ENCODE data around the gene RIT2. TPM values are rescaled to one million over a fixed set of nuclear protein-coding genes. Genes with fewer than 3 reads are reported as not detected.

RIT2 gene
- 1.2 TPM for polyA plus RNA-seq (2013, experiment 1 of 2)
- polyA plus RNA-seq (2013, experiment 2 of 2): 0.63 TPM

- 89% methylated on average over 18 of the region's 18 CpGs for WGBS
- H3K36me3 ChIP-seq (ENCODE audit: insufficient read depth, low read length): no peaks in the 10 kb centered on the region
- H3K4me3 ChIP-seq (ENCODE audit: low read length): no peak within 1 kb of the TSS
- H3K4me1 ChIP-seq (ENCODE audit: insufficient read depth, low read length): peaks cover 5% of the 10 kb centered on the region; the same call in 1 of the 2 replicates
- H3K9me3 ChIP-seq (ENCODE audit: insufficient read depth, low read depth, low read length): no peaks in the 10 kb centered on the region
- no peaks in the 10 kb centered on the region for H3K27me3 ChIP-seq (ENCODE audit: insufficient read depth, low read length)
- H3K27ac ChIP-seq (ENCODE audit: low read depth, low read length): no peak within 1 kb of the TSS
- no peak within 1 kb of the TSS for H3K9ac ChIP-seq (ENCODE audit: low read depth, low read length)
These were observed at the start of gene RIT2 for GRCh38 chr18:43115076-43115921. RIT2 (minus strand) TSS chr18:43115685.

GRCh38 chr18:43161528-43161927 is 46.0 kb upstream of the RIT2 start:
- Histone ChIP-seq H3K4me1 (ENCODE audit: insufficient read depth, low read length) (peaks cover 5% of the 10 kb centered on the region; the same call in 1 of the 2 replicates), H3K36me3 (ENCODE audit: insufficient read depth, low read length) (no peaks in the 10 kb centered on the region), H3K27ac (ENCODE audit: low read depth, low read length) (no peak overlapping the region), H3K4me3 (ENCODE audit: low read length) (no peak overlapping the region), H3K9ac (ENCODE audit: low read depth, low read length) (no peak overlapping the region), H3K9me3 (ENCODE audit: insufficient read depth, low read depth, low read length) (peaks cover 43% of the 10 kb centered on the region), H3K27me3 (ENCODE audit: insufficient read depth, low read length) (no peaks in the 10 kb centered on the region)
- WGBS: 85% methylated on average over 1 of the region's 1 CpG

GRCh38 chr18:43160509-43160908 is 45.0 kb upstream of the RIT2 start:
- Histone ChIP-seq H3K9ac (ENCODE audit: low read depth, low read length) (no peak overlapping the region), H3K4me1 (ENCODE audit: insufficient read depth, low read length) (peaks cover 5% of the 10 kb centered on the region; the same call in 1 of the 2 replicates), H3K36me3 (ENCODE audit: insufficient read depth, low read length) (no peaks in the 10 kb centered on the region), H3K4me3 (ENCODE audit: low read length) (no peak overlapping the region), H3K27ac (ENCODE audit: low read depth, low read length) (no peak overlapping the region), H3K27me3 (ENCODE audit: insufficient read depth, low read length) (no peaks in the 10 kb centered on the region), H3K9me3 (ENCODE audit: insufficient read depth, low read depth, low read length) (peaks cover 33% of the 10 kb centered on the region)
- WGBS: 93% methylated on average over 1 of the region's 1 CpG

DNA sequence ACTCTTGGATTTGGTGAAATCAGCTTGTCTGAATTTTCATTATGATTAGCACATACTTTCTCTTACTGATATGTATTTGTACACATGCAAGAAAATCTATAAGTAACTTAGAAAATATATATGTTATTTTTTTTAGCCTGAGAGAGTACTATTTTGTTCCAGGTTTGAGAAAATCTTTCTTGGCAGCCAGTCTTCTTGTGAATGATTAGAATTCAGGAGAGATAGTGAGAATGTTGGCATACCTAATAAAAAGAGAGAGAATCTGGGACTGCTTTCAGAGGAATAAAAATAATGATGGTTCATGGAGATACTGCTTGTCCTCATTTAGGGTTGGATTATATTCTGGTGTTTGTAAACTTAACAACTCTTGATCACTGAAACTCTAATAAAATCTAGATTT is 44.4 kb upstream of the RIT2 start:
- peaks cover 27% of the 10 kb centered on the region for H3K9me3 ChIP-seq (ENCODE audit: insufficient read depth, low read depth, low read length)
- no peaks in the 10 kb centered on the region for H3K27me3 ChIP-seq (ENCODE audit: insufficient read depth, low read length)
- peaks cover 5% of the 10 kb centered on the region; the same call in 1 of the 2 replicates for H3K4me1 ChIP-seq (ENCODE audit: insufficient read depth, low read length)
- H3K4me3 ChIP-seq (ENCODE audit: low read length): no peak overlapping the region
- H3K9ac ChIP-seq (ENCODE audit: low read depth, low read length): no peak overlapping the region
- H3K27ac ChIP-seq (ENCODE audit: low read depth, low read length): no peak overlapping the region
- H3K36me3 ChIP-seq (ENCODE audit: insufficient read depth, low read length): no peaks in the 10 kb centered on the region

DNA sequence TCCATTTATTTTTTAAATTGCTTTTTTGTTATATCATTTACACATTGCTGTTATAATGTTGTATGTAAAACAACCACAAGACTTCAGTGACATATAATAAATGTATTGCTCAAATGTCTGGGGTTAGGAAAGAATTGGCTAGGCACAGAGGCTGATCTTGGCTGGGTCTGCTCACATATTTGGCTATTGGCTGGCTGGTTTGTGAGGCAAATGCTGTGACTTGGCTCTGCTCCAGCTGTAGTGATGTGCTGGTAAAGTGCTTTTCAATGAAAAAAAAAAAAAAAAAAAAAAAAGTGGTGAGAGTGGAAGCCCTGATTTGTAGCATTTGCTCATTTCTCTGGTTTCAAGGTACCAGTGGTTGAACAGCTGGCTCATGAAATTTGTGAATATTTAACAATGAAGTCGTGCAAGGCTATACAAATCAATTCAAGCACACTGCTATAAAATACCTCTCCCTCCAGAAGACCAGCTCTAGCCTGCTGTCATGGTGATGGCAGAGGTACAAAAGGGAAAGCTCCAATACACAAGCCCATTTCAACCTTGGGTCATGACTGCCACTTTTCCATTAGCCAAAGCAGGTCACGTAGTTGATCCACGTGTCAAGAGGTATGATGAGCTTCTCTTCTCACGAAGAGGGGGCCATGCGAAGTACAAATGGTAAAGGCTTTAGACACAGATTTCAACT is 43.7 kb upstream of the RIT2 start:
- H3K27me3 ChIP-seq (ENCODE audit: insufficient read depth, low read length): no peaks in the 10 kb centered on the region
- H3K4me1 ChIP-seq (ENCODE audit: insufficient read depth, low read length): peaks cover 5% of the 10 kb centered on the region; the same call in 1 of the 2 replicates
- no peak overlapping the region for H3K4me3 ChIP-seq (ENCODE audit: low read length)
- no peaks in the 10 kb centered on the region for H3K36me3 ChIP-seq (ENCODE audit: insufficient read depth, low read length)
- H3K9ac ChIP-seq (ENCODE audit: low read depth, low read length): no peak overlapping the region
- WGBS: 96% methylated on average over 4 of the region's 5 CpGs
- peaks cover 20% of the 10 kb centered on the region for H3K9me3 ChIP-seq (ENCODE audit: insufficient read depth, low read depth, low read length)
- H3K27ac ChIP-seq (ENCODE audit: low read depth, low read length): no peak overlapping the region

DNA sequence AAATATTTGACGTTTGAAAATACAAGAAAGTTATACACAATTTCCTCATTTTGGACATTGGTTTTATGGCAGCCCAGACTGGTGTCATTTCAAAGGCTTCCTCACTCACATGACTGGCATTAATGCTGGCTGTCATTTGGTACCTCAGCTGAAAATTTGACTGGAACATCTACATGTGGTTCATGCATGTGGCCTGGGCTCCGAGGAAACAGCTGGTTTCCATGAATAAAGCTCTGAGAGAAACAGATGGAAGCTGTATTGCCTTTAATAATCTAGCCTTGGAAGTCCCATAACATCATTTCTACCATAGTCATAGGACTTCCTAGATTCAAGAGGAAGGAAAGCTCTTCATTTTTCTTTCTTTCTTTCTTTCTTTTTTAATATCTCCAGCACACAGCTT is 42.9 kb upstream of the RIT2 start:
- Histone ChIP-seq H3K9me3 (ENCODE audit: insufficient read depth, low read depth, low read length) (peaks cover 12% of the 10 kb centered on the region), H3K27ac (ENCODE audit: low read depth, low read length) (no peak overlapping the region), H3K27me3 (ENCODE audit: insufficient read depth, low read length) (no peaks in the 10 kb centered on the region), H3K4me1 (ENCODE audit: insufficient read depth, low read length) (peaks cover 5% of the 10 kb centered on the region; the same call in 1 of the 2 replicates), H3K9ac (ENCODE audit: low read depth, low read length) (no peak overlapping the region), H3K36me3 (ENCODE audit: insufficient read depth, low read length) (no peaks in the 10 kb centered on the region), H3K4me3 (ENCODE audit: low read length) (no peak overlapping the region)
- 96% methylated on average over 2 of the region's 2 CpGs for WGBS

GRCh38 chr18:43155842-43156241 is 40.4 kb upstream of the RIT2 start:
- H3K27me3 ChIP-seq (ENCODE audit: insufficient read depth, low read length): no peaks in the 10 kb centered on the region
- no peak overlapping the region for H3K9ac ChIP-seq (ENCODE audit: low read depth, low read length)
- no peaks in the 10 kb centered on the region for H3K36me3 ChIP-seq (ENCODE audit: insufficient read depth, low read length)
- WGBS: 95% methylated on average over 3 of the region's 3 CpGs
- H3K4me3 ChIP-seq (ENCODE audit: low read length): no peak overlapping the region
- H3K27ac ChIP-seq (ENCODE audit: low read depth, low read length): no peak overlapping the region
- H3K9me3 ChIP-seq (ENCODE audit: insufficient read depth, low read depth, low read length): no peaks in the 10 kb centered on the region
- peaks cover 5% of the 10 kb centered on the region; the same call in 1 of the 2 replicates for H3K4me1 ChIP-seq (ENCODE audit: insufficient read depth, low read length)

- no peak overlapping the region for H3K9ac ChIP-seq (ENCODE audit: low read depth, low read length)
- no peaks in the 10 kb centered on the region for H3K27me3 ChIP-seq (ENCODE audit: insufficient read depth, low read length)
- no peaks in the 10 kb centered on the region for H3K4me1 ChIP-seq (ENCODE audit: insufficient read depth, low read length)
- WGBS: 91% methylated on average over 2 of the region's 2 CpGs
- H3K9me3 ChIP-seq (ENCODE audit: insufficient read depth, low read depth, low read length): no peaks in the 10 kb centered on the region
- H3K36me3 ChIP-seq (ENCODE audit: insufficient read depth, low read length): no peaks in the 10 kb centered on the region
- H3K4me3 ChIP-seq (ENCODE audit: low read length): no peak overlapping the region
- H3K27ac ChIP-seq (ENCODE audit: low read depth, low read length): no peak overlapping the region
These were observed 32.7 kb upstream of the RIT2 start for GRCh38 chr18:43148231-43148630.

DNA sequence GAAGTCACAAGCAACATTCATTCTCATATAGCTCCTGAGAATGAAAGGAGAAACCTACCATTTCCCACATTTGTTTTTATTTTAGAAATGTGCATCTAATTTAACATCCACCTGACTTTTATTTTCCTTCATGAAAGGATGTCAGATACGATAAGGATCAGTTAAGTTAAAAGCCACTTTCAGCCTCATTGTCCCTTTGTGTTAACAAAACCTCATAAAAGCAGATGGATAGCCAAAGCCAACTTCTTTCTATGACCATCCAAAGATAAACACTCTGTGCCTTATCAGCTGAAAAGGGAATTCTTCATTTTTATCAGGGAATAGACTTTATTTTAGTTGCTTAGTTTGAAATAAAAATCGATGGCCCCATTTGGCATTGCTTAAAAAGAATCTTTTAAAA is 25.7 kb upstream of the RIT2 start:
- Histone ChIP-seq H3K9me3 (ENCODE audit: insufficient read depth, low read depth, low read length) (no peaks in the 10 kb centered on the region), H3K27me3 (ENCODE audit: insufficient read depth, low read length) (no peaks in the 10 kb centered on the region), H3K4me3 (ENCODE audit: low read length) (no peak overlapping the region), H3K9ac (ENCODE audit: low read depth, low read length) (no peak overlapping the region), H3K4me1 (ENCODE audit: insufficient read depth, low read length) (no peaks in the 10 kb centered on the region), H3K27ac (ENCODE audit: low read depth, low read length) (no peak overlapping the region), H3K36me3 (ENCODE audit: insufficient read depth, low read length) (no peaks in the 10 kb centered on the region)
- 100% methylated on average over 1 of the region's 2 CpGs for WGBS

GRCh38 chr18:43139288-43139946 is 23.9 kb upstream of the RIT2 start:
- no peaks in the 10 kb centered on the region for H3K4me1 ChIP-seq (ENCODE audit: insufficient read depth, low read length)
- WGBS: 89% methylated on average over 21 of the region's 21 CpGs
- H3K36me3 ChIP-seq (ENCODE audit: insufficient read depth, low read length): no peaks in the 10 kb centered on the region
- H3K4me3 ChIP-seq (ENCODE audit: low read length): no peak overlapping the region
- H3K9me3 ChIP-seq (ENCODE audit: insufficient read depth, low read depth, low read length): no peaks in the 10 kb centered on the region
- no peaks in the 10 kb centered on the region for H3K27me3 ChIP-seq (ENCODE audit: insufficient read depth, low read length)
- H3K27ac ChIP-seq (ENCODE audit: low read depth, low read length): no peak overlapping the region
- no peak overlapping the region for H3K9ac ChIP-seq (ENCODE audit: low read depth, low read length)

DNA sequence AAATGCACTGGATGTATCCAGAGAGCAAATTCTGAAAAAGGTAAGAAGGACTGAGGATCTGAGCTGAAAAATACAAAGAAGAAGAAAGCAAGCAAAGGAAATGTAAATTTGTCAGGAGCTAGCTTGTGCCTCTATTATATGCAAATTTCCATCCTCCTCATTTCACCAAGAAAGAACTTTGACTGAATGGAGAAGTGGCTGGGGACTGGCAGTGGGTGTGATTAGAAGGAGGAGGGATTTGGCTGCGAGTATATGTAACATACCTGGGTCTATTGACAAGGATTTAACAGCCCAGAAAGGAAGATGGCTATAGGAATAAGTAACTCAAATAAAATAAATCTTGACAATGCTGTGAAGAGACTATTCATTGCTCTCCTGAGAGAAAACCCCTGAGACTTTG is 19.4 kb upstream of the RIT2 start:
- 91% methylated on average over 1 of the region's 1 CpG for WGBS
- H3K27me3 ChIP-seq (ENCODE audit: insufficient read depth, low read length): no peaks in the 10 kb centered on the region
- H3K9me3 ChIP-seq (ENCODE audit: insufficient read depth, low read depth, low read length): peaks cover 5% of the 10 kb centered on the region; the same call in 1 of the 2 replicates
- H3K4me1 ChIP-seq (ENCODE audit: insufficient read depth, low read length): no peaks in the 10 kb centered on the region
- no peak overlapping the region for H3K9ac ChIP-seq (ENCODE audit: low read depth, low read length)
- H3K4me3 ChIP-seq (ENCODE audit: low read length): no peak overlapping the region
- H3K36me3 ChIP-seq (ENCODE audit: insufficient read depth, low read length): no peaks in the 10 kb centered on the region
- no peak overlapping the region for H3K27ac ChIP-seq (ENCODE audit: low read depth, low read length)

Measured in HUES64 (cell line).